GM12801 (cell line): Measurements from ENCODE around the gene VPS13C.

Experiments used
- TF ChIP-seq, protein P1 (sequence below): IDR thresholded peaks from one replicate; pipeline ENCODE4 v1.5.1; 2011; ENCODE audit warnings: control low read depth; ENCODE audit not compliant: insufficient read length; ENCODE audit errors: extremely low read depth

Gene VPS13C

DNA sequence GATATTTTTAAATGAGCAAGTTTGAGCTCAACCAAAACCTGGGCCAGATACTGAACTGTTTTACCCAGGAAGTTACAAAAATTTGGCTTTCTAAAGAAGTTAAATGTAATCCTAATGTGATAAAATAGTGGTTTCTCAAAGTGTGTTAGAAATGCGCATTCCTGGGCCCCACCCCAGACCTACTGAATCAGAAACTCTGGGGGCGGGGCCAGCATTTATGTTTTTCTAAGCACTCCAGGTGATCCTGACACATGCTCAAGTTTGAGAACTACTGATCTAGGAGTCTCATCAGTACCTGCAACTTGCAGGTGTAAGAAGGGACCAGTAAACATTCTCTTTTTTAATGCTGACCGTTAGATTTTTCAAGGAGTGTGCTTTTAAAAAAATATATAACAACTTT, 190.6 kb downstream of the VPS13C start:
- TF ChIP-seq, protein P1, sequence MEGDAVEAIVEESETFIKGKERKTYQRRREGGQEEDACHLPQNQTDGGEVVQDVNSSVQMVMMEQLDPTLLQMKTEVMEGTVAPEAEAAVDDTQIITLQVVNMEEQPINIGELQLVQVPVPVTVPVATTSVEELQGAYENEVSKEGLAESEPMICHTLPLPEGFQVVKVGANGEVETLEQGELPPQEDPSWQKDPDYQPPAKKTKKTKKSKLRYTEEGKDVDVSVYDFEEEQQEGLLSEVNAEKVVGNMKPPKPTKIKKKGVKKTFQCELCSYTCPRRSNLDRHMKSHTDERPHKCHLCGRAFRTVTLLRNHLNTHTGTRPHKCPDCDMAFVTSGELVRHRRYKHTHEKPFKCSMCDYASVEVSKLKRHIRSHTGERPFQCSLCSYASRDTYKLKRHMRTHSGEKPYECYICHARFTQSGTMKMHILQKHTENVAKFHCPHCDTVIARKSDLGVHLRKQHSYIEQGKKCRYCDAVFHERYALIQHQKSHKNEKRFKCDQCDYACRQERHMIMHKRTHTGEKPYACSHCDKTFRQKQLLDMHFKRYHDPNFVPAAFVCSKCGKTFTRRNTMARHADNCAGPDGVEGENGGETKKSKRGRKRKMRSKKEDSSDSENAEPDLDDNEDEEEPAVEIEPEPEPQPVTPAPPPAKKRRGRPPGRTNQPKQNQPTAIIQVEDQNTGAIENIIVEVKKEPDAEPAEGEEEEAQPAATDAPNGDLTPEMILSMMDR = no peak

DNA sequence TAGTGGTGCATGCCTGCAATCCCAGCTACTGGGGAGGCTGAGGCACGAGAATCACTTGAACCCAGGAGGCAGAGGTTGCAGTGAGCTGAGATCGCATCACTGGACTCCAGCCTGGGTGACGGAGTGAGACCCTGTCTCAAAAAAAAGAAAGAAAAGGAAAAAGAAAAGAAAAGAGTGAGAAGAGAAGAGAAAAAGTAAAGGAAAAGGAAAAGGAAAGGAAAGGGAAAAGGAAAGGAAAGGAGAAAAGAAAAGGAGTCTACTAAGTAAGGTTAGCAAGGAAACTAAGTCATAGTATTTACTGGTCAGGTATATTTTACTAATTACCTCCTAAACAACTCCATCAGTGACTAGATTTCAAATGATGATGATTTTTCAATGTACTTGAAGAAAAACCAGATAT, 198.3 kb downstream of the VPS13C start:
- TF ChIP-seq, protein P1 = no peak

DNA sequence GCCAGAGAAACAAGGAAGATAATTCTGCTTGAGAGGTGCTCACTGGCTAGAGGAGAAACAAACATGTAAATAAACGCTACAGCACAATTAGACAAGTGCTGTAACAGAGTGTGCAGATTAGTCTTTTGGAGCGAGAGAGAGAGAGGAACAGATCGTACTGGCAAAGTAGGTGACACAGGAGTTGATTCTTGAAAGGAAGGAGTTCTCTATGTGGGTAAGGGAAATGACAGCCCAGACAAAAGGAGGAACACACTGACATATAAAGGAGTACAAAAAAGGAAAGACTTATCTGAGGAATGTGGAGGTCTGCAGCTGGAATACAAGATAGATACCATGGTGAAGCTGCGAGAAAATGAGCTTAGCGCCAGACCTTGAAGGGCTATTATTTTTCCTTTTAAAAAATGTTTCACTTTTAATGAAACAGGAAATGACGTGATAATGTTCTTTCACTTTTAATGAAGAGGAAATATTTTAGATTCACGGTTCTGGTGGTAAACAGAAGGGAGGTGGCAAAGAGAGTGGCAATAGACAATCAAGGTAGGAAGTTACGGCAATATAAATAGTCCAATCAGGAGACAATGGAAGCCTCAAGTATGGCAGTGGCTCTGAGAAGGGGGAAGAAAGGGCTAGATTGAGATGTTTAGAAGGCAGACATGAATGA, 202.9 kb downstream of the VPS13C start:
- TF ChIP-seq, protein P1 = no peak

DNA sequence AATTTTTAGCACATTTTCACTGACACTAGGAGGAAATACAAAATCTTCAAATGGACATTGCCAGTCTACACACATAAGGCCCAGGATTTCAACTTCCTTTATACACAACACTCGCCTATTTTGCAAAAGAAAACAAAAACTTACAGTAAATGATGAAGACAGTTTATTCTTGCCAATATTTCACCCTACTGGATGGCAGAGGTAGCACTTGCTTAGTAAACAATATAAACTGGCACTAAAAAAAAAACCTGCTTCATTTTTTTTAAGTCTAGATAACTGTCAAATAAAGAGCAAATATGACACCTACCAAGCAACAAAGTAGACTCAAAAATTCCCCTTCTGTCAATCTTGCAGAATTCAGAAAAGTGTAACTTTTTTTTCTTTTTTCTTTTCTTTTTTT, 204.0 kb downstream of the VPS13C start:
- TF ChIP-seq, protein P1 = no peak

DNA sequence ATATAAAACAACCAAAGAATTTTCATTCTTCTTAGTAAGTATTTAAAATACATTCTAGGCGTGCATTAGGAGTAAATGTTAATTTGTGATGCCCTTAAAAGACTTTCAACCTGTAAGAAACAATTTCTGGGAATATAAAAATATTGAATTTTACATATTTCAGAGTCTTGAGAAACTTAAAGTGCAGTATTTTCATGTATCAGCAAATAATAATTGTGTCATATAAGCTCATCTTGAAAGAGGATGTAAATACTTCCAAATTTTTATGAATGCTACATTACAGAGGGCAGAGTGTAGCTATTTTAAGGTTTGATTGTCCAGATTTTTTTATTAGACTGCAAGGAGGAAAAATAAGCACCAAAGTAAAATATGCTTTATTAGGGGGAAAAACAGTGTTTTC, 207.1 kb downstream of the VPS13C start:
- TF ChIP-seq, protein P1 = no peak

DNA sequence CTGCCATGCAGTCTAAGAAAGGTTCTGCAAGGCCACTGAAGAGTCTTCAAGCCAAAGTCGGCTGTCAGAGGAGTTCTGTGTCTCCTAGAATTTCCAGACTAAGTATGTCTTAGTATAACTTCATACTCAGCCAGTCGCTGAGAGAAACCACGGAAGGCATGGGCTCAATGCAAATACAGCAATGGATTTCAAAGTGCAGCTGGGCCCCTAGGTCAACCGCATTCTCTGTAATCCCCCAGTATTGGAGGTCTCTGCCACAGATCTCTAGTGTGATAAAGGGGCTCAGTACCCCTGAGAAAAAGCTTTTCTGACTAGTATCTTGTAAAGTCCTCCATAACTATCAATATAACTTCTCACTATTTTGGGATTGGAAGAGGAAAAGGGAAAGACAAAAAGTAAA, 208.3 kb downstream of the VPS13C start:
- TF ChIP-seq, protein P1 = no peak

DNA sequence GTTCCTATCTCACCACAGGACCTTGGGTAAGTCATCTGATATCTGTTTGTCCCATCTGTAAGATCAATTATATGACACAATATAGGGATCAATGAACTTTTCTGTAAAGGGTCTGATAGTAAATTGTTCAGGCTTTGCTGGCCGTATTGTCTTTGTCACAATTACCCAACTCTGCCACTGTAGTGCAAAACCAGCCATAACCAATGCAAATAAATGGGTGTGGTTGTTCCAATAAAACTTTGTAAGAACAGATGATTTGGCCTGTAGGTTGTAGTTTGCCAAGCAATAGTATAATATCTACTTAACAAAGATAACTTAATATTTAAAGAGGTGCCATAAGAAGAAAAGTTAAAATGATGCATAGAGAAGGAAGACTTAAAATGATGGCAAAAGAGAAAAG, 210.8 kb downstream of the VPS13C start:
- TF ChIP-seq, protein P1 = no peak
